ENCODE results near the gene CREBBP.

Gene CREBBP

DNA sequence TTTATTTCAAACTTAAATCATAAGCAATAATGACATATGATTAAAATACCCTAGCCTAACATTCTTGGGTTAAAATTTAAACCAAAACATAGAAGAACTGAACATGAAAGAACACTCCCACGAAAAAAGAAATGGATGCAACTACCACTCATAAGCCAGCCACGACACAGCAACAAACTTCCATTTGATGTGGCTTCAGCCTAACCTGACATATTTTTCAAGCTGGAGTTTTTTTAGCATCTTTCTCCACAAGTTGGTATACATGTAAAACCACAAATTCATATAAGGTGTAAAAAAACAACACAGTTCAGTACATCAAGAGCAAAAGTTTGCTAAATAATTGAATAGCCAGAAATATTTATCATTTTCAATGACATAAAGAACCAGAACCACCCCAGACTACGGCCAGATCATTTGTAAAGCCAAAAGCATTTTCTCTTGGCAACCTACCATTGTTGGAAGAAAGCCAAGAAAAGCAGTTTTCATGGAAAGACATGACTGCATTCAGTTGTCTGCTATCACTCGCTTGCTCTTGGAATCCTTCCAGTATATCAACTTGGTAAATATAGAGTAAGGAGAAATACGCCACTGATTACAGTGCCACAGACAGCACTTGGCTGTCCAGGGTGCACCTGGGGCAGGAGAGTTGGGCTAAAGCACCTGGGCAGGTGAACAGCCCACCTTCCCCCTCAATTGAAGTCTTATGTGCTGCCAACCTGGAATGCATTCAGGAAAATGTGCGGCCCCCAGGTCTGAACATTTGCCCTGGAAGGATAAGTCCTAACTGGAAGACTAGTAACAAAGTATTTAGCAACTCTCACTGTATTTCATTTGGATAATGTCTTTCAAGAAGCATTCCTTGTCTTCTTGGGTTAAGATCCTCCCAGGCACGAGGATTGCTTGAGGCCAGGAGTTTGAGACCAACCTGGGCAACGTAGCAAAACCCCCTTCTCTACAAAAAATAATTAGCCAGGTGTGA is 60.5 kb downstream of the CREBBP start:
- ChIA-PET CTCF (no interaction called here), POLR2A (no interaction called here)
- Histone ChIP-seq H3K4me3 (ENCODE audit: control insufficient read depth in 1 of 7, extremely low read depth in 1 of 7, insufficient read depth in 4 of 7, low read depth in 2 of 7, low read length in 6 of 7) (no peak overlapping the region), H3K27me3 (replicated peaks in 2 of 5; ENCODE audit: control insufficient read depth in 4 of 5, insufficient read depth in 5 of 5, low read length in 4 of 5) (no peaks in the 10 kb centered on the region), H3K36me3 (ENCODE audit: control insufficient read depth in 4 of 4, insufficient read depth in 4 of 4, low read length in 3 of 4) (no peaks in the 10 kb centered on the region), H3K4me1 (ENCODE audit: control extremely low read depth in 1 of 4, control insufficient read depth in 4 of 4, insufficient read depth in 4 of 4, low read length in 3 of 4) (peaks cover 3 to 31% (median 16%) of the 10 kb centered on the region in 4 experiments), H3K9me3 (ENCODE audit: control extremely low read depth in 1 of 5, control insufficient read depth in 4 of 5, insufficient read depth in 2 of 5, low read depth in 1 of 5, low read length in 4 of 5) (no peaks in the 10 kb centered on the region), H3K27ac (ENCODE audit: insufficient read depth in 1 of 2, low read depth in 1 of 2, low read length in 2 of 2, poor library complexity in 1 of 2, severe bottlenecking in 2 of 2) (no peak overlapping the region)
- 88% methylated on average over 7 of the region's 8 CpGs for WGBS (ENCODE audit: insufficient coverage)
- no peak for DNase-seq

DNA sequence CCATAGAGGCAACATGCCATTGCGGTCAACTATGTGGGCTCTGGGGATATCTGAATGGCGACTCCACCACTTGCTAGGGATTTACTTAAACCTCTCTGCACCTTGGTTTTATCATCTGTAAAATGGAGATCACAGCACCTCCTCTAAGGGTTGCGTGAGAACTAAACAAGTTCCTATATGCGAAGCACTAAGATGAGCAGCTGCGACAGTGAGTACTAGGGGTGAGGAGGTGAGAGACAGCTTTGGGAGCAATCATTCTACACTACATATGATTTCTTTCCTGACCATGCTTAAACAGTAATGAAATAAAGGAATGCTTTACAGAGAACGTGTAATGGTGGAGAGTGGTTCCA is 61.4 kb downstream of the CREBBP start:
- Histone ChIP-seq H3K9me3 (ENCODE audit: control extremely low read depth in 1 of 5, control insufficient read depth in 4 of 5, insufficient read depth in 2 of 5, low read depth in 1 of 5, low read length in 4 of 5) (no peaks in the 10 kb centered on the region), H3K4me1 (ENCODE audit: control extremely low read depth in 1 of 4, control insufficient read depth in 4 of 4, insufficient read depth in 4 of 4, low read length in 3 of 4) (peaks cover 3 to 31% (median 16%) of the 10 kb centered on the region in 4 experiments), H3K27ac (ENCODE audit: insufficient read depth in 1 of 2, low read depth in 1 of 2, low read length in 2 of 2, poor library complexity in 1 of 2, severe bottlenecking in 2 of 2) (no peak overlapping the region), H3K27me3 (replicated peaks in 2 of 5; ENCODE audit: control insufficient read depth in 4 of 5, insufficient read depth in 5 of 5, low read length in 4 of 5) (no peaks in the 10 kb centered on the region), H3K36me3 (ENCODE audit: control insufficient read depth in 4 of 4, insufficient read depth in 4 of 4, low read length in 3 of 4) (no peaks in the 10 kb centered on the region), H3K4me3 (ENCODE audit: control insufficient read depth in 1 of 7, extremely low read depth in 1 of 7, insufficient read depth in 4 of 7, low read depth in 2 of 7, low read length in 6 of 7) (no peak overlapping the region)
- DNase-seq, result no peak
- 93% methylated on average over 3 of the region's 6 CpGs for WGBS (ENCODE audit: insufficient coverage)
- POLR2A ChIA-PET, result no interaction called here
- CTCF ChIA-PET, result no interaction called here

DNA sequence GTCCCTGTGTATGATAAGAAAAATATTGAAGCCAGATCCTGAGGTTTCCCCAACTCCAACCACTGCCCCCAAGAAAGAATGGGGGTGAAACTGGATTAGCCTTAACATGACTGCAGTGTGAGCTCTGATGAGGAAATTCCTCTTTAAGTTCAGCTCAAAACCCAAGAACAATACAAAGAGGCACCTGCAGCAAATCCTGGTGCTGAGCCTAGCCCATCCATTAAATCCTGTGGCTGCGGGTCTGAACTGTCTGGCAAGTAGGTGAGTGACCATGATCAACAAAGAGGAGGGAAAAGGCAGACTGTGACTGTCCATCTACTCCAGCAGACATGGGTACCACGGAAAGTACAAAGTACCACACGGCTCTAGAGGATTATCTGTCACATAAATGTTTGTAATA is 64.2 kb downstream of the CREBBP start:
- WGBS (ENCODE audit: insufficient coverage), result 100% methylated on average over 3 of the region's 3 CpGs
- ChIA-PET POLR2A (interaction anchor here (0.7 kb wide), 1 partner anchor 45 kb away, joined by 3 read pairs; no protein-coding TSS in a partner anchor), CTCF (no interaction called here)
- Histone ChIP-seq H3K9me3 (ENCODE audit: control extremely low read depth in 1 of 5, control insufficient read depth in 4 of 5, insufficient read depth in 2 of 5, low read depth in 1 of 5, low read length in 4 of 5) (no peaks in the 10 kb centered on the region), H3K36me3 (ENCODE audit: control insufficient read depth in 4 of 4, insufficient read depth in 4 of 4, low read length in 3 of 4) (no peaks in the 10 kb centered on the region), H3K27me3 (replicated peaks in 2 of 5; ENCODE audit: control insufficient read depth in 4 of 5, insufficient read depth in 5 of 5, low read length in 4 of 5) (no peaks in the 10 kb centered on the region), H3K27ac (ENCODE audit: insufficient read depth in 1 of 2, low read depth in 1 of 2, low read length in 2 of 2, poor library complexity in 1 of 2, severe bottlenecking in 2 of 2) (no peak overlapping the region), H3K4me1 (ENCODE audit: control extremely low read depth in 1 of 4, control insufficient read depth in 4 of 4, insufficient read depth in 4 of 4, low read length in 3 of 4) (peaks cover 3 to 18% (median 10%) of the 10 kb centered on the region in 4 experiments), H3K4me3 (ENCODE audit: control insufficient read depth in 1 of 7, extremely low read depth in 1 of 7, insufficient read depth in 4 of 7, low read depth in 2 of 7, low read length in 6 of 7) (no peak overlapping the region)
- DNase-seq, result no peak

DNA sequence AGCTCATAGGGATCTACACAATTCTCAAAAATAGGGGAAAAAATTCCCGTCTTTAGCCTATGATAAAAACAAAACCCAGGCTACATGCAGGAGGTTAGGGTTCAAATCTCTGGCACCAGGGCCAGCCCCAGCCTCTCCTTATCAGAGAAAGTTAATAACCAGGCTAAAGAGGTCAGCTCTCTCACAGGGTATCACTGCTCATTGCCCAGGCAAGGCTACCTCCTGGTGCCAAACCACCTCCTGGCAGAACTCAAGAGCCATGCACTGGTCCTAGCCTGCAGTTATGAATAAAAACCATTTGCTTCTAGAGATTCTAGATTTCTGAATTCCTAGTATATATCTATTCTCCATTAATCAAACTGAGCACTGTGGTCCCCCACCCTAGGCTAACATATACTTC is 65.8 kb downstream of the CREBBP start:
- no peak overlapping the region for H3K27ac ChIP-seq (ENCODE audit: insufficient read depth in 1 of 2, low read depth in 1 of 2, low read length in 2 of 2, poor library complexity in 1 of 2, severe bottlenecking in 2 of 2)
- WGBS (ENCODE audit: insufficient coverage), result 100% methylated on average over 1 of the region's 1 CpG
- POLR2A ChIA-PET, result no interaction called here
- H3K9me3 ChIP-seq (ENCODE audit: control extremely low read depth in 1 of 5, control insufficient read depth in 4 of 5, insufficient read depth in 2 of 5, low read depth in 1 of 5, low read length in 4 of 5), result no peaks in the 10 kb centered on the region
- H3K27me3 ChIP-seq (replicated peaks in 2 of 5; ENCODE audit: control insufficient read depth in 4 of 5, insufficient read depth in 5 of 5, low read length in 4 of 5), result no peaks in the 10 kb centered on the region
- H3K4me1 ChIP-seq (ENCODE audit: control extremely low read depth in 1 of 4, control insufficient read depth in 4 of 4, insufficient read depth in 4 of 4, low read length in 3 of 4), result peaks cover 3 to 12% (median 9%) of the 10 kb centered on the region in 4 experiments
- CTCF ChIA-PET, result interaction anchor here (0.7 kb wide), 2 partner anchors 17 to 126 kb away, joined by 3 read pairs; no protein-coding TSS in a partner anchor
- no peak for DNase-seq
- H3K4me3 ChIP-seq (ENCODE audit: control insufficient read depth in 1 of 7, extremely low read depth in 1 of 7, insufficient read depth in 4 of 7, low read depth in 2 of 7, low read length in 6 of 7), result no peak overlapping the region
- H3K36me3 ChIP-seq (ENCODE audit: control insufficient read depth in 4 of 4, insufficient read depth in 4 of 4, low read length in 3 of 4), result peaks cover 2 to 13% (median 5%) of the 10 kb centered on the region in 4 experiments

DNA sequence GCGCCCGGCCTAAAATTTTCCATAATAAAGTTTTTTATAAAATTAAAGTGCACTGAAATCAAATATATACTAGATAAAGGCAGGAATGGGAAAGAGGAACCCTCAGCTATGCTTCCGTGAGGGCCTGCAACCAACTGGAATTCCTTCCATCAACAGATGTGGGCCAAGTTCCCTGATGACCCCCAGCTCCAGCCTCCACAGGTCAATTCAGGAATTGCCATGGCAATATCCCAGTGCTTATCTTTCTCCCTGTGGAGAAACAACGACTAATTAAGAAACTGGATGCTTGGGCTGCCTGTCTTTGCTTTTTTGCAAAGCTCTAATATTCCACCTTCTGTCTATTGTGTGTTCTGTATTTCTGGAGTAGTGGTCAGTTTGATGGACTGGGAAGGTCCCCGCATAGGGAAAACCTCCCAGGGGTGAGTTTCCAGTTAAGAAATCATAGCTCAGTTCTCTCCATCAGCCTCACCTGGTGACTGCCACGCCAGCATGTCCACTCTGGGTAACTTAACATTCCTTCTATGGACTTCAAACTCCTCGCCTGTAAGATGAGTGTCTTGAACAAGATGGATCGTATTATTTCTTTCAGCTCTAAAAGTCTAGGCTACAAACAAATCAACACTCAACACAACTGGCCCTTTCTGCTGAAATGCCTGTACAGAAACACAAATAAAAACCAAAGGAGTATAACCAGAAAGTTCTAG is 67.9 kb downstream of the CREBBP start:
- H3K27ac ChIP-seq (ENCODE audit: insufficient read depth in 1 of 2, low read depth in 1 of 2, low read length in 2 of 2, poor library complexity in 1 of 2, severe bottlenecking in 2 of 2), result no peak overlapping the region
- H3K9me3 ChIP-seq (ENCODE audit: control extremely low read depth in 1 of 5, control insufficient read depth in 4 of 5, insufficient read depth in 2 of 5, low read depth in 1 of 5, low read length in 4 of 5), result no peaks in the 10 kb centered on the region
- ChIA-PET CTCF (no interaction called here), POLR2A (no interaction called here)
- 100% methylated on average over 2 of the region's 8 CpGs for WGBS (ENCODE audit: insufficient coverage)
- H3K27me3 ChIP-seq (replicated peaks in 2 of 5; ENCODE audit: control insufficient read depth in 4 of 5, insufficient read depth in 5 of 5, low read length in 4 of 5), result no peaks in the 10 kb centered on the region
- DNase-seq, result no peak
- peaks cover 0 to 2% (median 0%) of the 10 kb centered on the region in 4 experiments for H3K4me1 ChIP-seq (ENCODE audit: control extremely low read depth in 1 of 4, control insufficient read depth in 4 of 4, insufficient read depth in 4 of 4, low read length in 3 of 4)
- no peak overlapping the region for H3K4me3 ChIP-seq (ENCODE audit: control insufficient read depth in 1 of 7, extremely low read depth in 1 of 7, insufficient read depth in 4 of 7, low read depth in 2 of 7, low read length in 6 of 7)
- H3K36me3 ChIP-seq (ENCODE audit: control insufficient read depth in 4 of 4, insufficient read depth in 4 of 4, low read length in 3 of 4), result peaks cover 5 to 22% (median 14%) of the 10 kb centered on the region in 4 experiments

DNA sequence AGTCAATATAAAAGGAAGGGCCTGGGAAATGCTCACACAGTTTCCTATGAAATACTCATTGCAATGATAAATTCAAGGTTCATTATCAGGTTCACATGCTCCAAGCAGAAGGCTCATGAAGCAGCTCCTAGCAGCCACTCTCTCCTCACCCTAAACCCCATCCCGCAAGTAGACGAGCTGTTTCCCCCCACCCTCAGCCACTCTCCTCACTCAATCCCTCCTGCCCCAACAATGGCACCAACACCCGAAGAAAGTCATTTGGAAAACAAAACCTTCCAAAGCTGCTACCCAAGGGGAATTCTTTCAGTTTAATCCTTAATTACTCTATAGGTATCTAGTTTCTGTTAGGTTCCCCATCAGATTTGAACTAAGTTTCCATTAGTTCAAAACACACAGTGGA is 69.7 kb downstream of the CREBBP start:
- Histone ChIP-seq H3K4me1 (ENCODE audit: control extremely low read depth in 1 of 4, control insufficient read depth in 4 of 4, insufficient read depth in 4 of 4, low read length in 3 of 4) (peaks cover 0 to 2% (median 0%) of the 10 kb centered on the region in 4 experiments), H3K9me3 (ENCODE audit: control extremely low read depth in 1 of 5, control insufficient read depth in 4 of 5, insufficient read depth in 2 of 5, low read depth in 1 of 5, low read length in 4 of 5) (no peaks in the 10 kb centered on the region), H3K4me3 (ENCODE audit: control insufficient read depth in 1 of 7, extremely low read depth in 1 of 7, insufficient read depth in 4 of 7, low read depth in 2 of 7, low read length in 6 of 7) (no peak overlapping the region), H3K36me3 (ENCODE audit: control insufficient read depth in 4 of 4, insufficient read depth in 4 of 4, low read length in 3 of 4) (peaks cover 9 to 36% (median 22%) of the 10 kb centered on the region in 4 experiments), H3K27ac (ENCODE audit: insufficient read depth in 1 of 2, low read depth in 1 of 2, low read length in 2 of 2, poor library complexity in 1 of 2, severe bottlenecking in 2 of 2) (no peak overlapping the region), H3K27me3 (replicated peaks in 2 of 5; ENCODE audit: control insufficient read depth in 4 of 5, insufficient read depth in 5 of 5, low read length in 4 of 5) (no peaks in the 10 kb centered on the region)
- ChIA-PET CTCF (interaction anchor here (1.2 to 1.4 kb wide), 2 partner anchors 13 to 26 kb away, joined by 3 read pairs; no protein-coding TSS in a partner anchor), POLR2A (no interaction called here)
- 100% methylated on average over 2 of the region's 3 CpGs for WGBS (ENCODE audit: insufficient coverage)
- DNase-seq, result no peak
